Measurements from ENCODE around the gene POLL. TPM values are rescaled to one million over a fixed set of nuclear protein-coding genes. Genes with fewer than 3 reads are reported as not detected.

The POLL gene
- total and polyA plus RNA-seq, 2 donors (not counting 1 experiment from before 2014, with no cell fraction given) = 10.9 to 15.7 TPM

DNA sequence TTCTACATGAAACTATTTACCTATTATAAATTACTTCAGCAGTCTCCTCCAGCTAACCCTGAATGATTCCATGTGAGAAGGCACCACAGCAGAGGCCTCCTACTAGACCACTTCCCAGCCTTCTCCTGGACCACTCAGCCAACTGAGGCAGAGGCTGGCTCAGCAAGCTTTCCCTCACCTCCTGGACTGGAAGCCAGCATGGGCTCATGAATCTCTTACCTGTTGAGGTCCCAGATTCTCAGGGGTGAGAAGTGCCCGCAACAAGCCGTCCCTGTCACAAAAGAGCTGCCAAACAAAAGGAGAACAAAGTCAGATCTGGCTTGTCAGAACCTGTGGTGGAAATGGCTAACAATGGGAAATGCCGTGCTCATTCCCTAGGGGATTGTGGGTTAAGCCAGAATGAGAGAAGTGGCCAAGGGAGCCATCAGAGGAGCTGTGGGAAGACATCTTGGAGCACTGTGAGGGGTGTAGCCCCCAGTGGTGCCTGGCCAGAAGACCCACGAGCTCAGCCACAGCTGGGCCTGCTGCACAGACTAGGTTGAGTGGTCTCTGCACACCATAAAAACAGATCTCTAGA is 36.6 kb upstream of the POLL start:
- Histone ChIP-seq H3K27me3 (ENCODE audit: control insufficient read depth, insufficient read depth, low read length) (no peaks in the 10 kb centered on the region), H3K9me3 (ENCODE audit: control insufficient read depth, insufficient read depth, low read depth, low read length) (no peaks in the 10 kb centered on the region)
- DNase-seq (ENCODE audit: low read depth in 2 of 2) = no peak

GRCh38 chr10:101623528-101623927 is 35.5 kb upstream of the POLL start:
- Histone ChIP-seq H3K36me3 (ENCODE audit: control insufficient read depth, insufficient read depth, low read length) (peaks cover 2% of the 10 kb centered on the region), H3K4me3 (replicated peaks in 1 of 4; ENCODE audit: control extremely low read depth in 1 of 4, insufficient read depth in 1 of 4, low read depth in 3 of 4, low read length in 4 of 4) (no peak overlapping the region), H3K9ac (ENCODE audit: insufficient read depth, low read length) (no peak overlapping the region), H3K27ac (ENCODE audit: insufficient read depth, low read length) (no peak overlapping the region), H2AFZ (ENCODE audit: low read length) (no peak overlapping the region), H3K79me2 (ENCODE audit: control insufficient read depth, insufficient read depth, low read length) (no peaks in the 10 kb centered on the region), H4K20me1 (ENCODE audit: control insufficient read depth, extremely low read depth, insufficient read depth, low read length) (no peaks in the 10 kb centered on the region), H3K9me3 (ENCODE audit: control insufficient read depth, insufficient read depth, low read depth, low read length) (no peaks in the 10 kb centered on the region), H3K27me3 (ENCODE audit: control insufficient read depth, insufficient read depth, low read length) (no peaks in the 10 kb centered on the region), H3K4me1 (ENCODE audit: control insufficient read depth, extremely low read depth, insufficient read depth, low read length) (no peaks in the 10 kb centered on the region), H3K4me2 (ENCODE audit: extremely low read depth, insufficient read depth, low read length) (no peak overlapping the region)
- TF ChIP-seq EZH2 (IDR thresholded peaks at IDR 0.05; ENCODE audit: low read length, missing control alignments) = no peak
- TF ChIP-seq CTCF (conservative IDR thresholded peaks at IDR 0.05 in 1 of 2, IDR thresholded peaks at IDR 0.05 in 1 of 2; ENCODE audit: low read depth in 1 of 2, low read length in 2 of 2) = no peak
- DNase-seq (ENCODE audit: low read depth in 2 of 2) = no peak

More for the DNA sequence above, 36.6 kb upstream of the POLL start:
- Histone ChIP-seq H4K20me1 (ENCODE audit: control insufficient read depth, extremely low read depth, insufficient read depth, low read length) (no peaks in the 10 kb centered on the region), H3K27ac (ENCODE audit: insufficient read depth, low read length) (no peak overlapping the region), H3K36me3 (ENCODE audit: control insufficient read depth, insufficient read depth, low read length) (peaks cover 2% of the 10 kb centered on the region), H3K4me2 (ENCODE audit: extremely low read depth, insufficient read depth, low read length) (no peak overlapping the region), H3K79me2 (ENCODE audit: control insufficient read depth, insufficient read depth, low read length) (no peaks in the 10 kb centered on the region), H3K4me3 (replicated peaks in 1 of 4; ENCODE audit: control extremely low read depth in 1 of 4, insufficient read depth in 1 of 4, low read depth in 3 of 4, low read length in 4 of 4) (no peak overlapping the region), H3K9ac (ENCODE audit: insufficient read depth, low read length) (no peak overlapping the region), H3K4me1 (ENCODE audit: control insufficient read depth, extremely low read depth, insufficient read depth, low read length) (no peaks in the 10 kb centered on the region), H2AFZ (ENCODE audit: low read length) (no peak overlapping the region)
- TF ChIP-seq EZH2 (IDR thresholded peaks at IDR 0.05; ENCODE audit: low read length, missing control alignments) (no peak), CTCF (conservative IDR thresholded peaks at IDR 0.05 in 1 of 2, IDR thresholded peaks at IDR 0.05 in 1 of 2; ENCODE audit: low read depth in 1 of 2, low read length in 2 of 2) (no peak)

GRCh38 chr10:101619983-101620382 is 31.9 kb upstream of the POLL start:
- Histone ChIP-seq H3K27me3 (ENCODE audit: control insufficient read depth, insufficient read depth, low read length) (no peaks in the 10 kb centered on the region), H3K27ac (ENCODE audit: insufficient read depth, low read length) (no peak overlapping the region), H3K36me3 (ENCODE audit: control insufficient read depth, insufficient read depth, low read length) (peaks cover 2% of the 10 kb centered on the region), H4K20me1 (ENCODE audit: control insufficient read depth, extremely low read depth, insufficient read depth, low read length) (no peaks in the 10 kb centered on the region), H3K9me3 (ENCODE audit: control insufficient read depth, insufficient read depth, low read depth, low read length) (no peaks in the 10 kb centered on the region), H3K9ac (ENCODE audit: insufficient read depth, low read length) (no peak overlapping the region), H2AFZ (ENCODE audit: low read length) (no peak overlapping the region), H3K4me1 (ENCODE audit: control insufficient read depth, extremely low read depth, insufficient read depth, low read length) (no peaks in the 10 kb centered on the region), H3K79me2 (ENCODE audit: control insufficient read depth, insufficient read depth, low read length) (no peaks in the 10 kb centered on the region), H3K4me2 (ENCODE audit: extremely low read depth, insufficient read depth, low read length) (no peak overlapping the region), H3K4me3 (replicated peaks in 1 of 4; ENCODE audit: control extremely low read depth in 1 of 4, insufficient read depth in 1 of 4, low read depth in 3 of 4, low read length in 4 of 4) (no peak overlapping the region)
- DNase-seq (ENCODE audit: low read depth in 2 of 2) = no peak
- TF ChIP-seq EZH2 (IDR thresholded peaks at IDR 0.05; ENCODE audit: low read length, missing control alignments) = no peak
- TF ChIP-seq CTCF (conservative IDR thresholded peaks at IDR 0.05 in 1 of 2, IDR thresholded peaks at IDR 0.05 in 1 of 2; ENCODE audit: low read depth in 1 of 2, low read length in 2 of 2) = no peak
